HK-2 (cell line): ENCODE results near the gene NR1H2.

ENCODE experiments used
- DNase-seq: peaks from one replicate; pipeline ENCODE4 v3.0.0-alpha.2; 2018; ENCODE audit not compliant: unreplicated experiment

NR1H2 gene

DNA sequence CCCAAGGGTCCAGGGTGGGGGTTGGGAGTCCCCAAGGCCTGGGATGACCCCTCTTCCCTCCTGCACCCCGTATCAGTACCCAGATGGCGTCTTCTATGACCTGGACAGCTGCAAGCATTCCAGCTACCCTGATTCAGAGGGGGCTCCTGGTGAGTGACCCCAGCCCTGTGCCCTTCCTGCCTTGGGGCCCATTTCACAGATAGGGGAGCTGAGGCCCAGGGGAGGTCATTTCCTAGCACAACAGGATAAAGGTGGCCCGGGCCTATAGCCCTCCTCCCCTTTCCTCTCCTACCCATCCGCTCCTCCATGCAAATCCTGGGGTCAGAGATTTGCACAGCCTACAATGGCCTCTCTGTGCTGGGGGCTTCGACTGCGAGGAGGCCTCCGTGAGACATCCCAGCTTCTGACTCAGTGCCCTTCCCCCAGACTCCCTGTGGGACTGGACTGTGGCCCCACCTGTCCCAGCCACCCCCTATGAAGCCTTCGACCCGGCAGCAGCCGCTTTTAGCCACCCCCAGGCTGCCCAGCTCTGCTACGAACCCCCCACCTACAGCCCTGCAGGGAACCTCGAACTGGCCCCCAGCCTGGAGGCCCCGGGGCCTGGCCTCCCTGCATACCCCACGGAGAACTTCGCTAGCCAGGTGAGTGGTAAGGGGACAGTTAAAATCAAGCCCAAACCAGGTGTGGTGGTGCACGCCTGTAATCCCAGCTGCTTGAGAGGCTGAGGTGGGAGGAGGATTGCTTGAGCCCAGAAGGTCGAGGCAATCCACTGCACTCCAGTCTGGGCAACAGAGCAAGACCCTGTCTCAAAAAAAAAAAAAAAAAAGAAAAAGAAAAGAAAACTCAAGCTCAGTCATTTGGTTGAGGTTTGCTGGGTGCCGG is 46.4 kb downstream of the NR1H2 start:
- DNase-seq, result no peak

DNA sequence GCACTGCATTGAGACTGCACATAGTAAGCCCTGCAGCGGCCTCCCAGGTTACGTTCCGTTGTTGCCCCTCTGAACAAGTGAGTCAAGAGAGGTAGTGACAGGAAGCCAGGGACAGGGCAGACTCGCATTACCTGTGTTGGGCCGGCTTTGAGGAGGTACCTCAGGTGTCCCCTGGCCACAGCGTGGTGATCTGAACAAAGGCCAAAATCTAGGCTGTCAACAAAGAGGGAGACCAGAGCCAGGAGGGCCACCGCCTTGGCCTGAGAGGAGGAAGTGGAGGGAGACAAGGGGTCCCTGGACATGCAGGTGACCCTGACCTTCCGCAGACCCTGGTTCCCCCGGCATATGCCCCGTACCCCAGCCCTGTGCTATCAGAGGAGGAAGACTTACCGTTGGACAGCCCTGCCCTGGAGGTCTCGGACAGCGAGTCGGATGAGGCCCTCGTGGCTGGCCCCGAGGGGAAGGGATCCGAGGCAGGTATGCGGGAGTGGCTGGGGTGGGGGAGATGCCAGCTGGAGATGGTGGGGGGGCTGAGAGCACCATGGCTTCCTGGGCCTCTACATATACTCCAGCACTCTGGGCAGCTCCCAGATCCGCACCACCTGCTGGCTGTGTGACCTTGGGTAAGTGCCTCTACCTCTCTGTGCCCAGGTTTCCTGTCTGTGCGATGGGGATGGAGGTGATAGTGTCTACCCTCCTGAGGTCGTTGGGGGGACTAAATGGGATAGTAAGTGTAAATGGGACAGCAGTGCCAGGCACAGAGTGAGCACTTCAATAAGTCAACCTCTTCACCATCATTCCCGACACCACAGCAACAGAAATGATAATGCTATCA is 47.2 kb downstream of the NR1H2 start:
- no peak for DNase-seq

DNA sequence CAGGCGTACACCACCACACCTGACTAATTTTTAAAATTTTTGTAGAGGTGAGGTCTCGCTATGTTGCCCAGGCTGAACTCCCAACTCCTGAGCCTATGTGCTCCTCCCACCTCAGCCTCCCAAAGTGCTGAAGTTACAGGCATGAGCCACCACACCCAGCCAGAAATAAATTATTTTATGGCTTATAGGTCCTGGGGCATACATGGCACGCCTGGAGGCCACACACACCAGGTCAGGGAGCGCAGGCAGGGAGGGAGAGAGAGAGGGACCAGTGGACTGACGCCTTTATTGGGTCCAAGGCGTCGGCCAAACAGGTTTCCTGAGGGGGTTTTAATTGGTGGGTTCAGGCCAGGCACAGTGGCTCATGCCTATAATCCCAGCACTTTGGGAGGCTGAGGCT is 49.3 kb downstream of the NR1H2 start:
- DNase-seq, result no peak

DNA sequence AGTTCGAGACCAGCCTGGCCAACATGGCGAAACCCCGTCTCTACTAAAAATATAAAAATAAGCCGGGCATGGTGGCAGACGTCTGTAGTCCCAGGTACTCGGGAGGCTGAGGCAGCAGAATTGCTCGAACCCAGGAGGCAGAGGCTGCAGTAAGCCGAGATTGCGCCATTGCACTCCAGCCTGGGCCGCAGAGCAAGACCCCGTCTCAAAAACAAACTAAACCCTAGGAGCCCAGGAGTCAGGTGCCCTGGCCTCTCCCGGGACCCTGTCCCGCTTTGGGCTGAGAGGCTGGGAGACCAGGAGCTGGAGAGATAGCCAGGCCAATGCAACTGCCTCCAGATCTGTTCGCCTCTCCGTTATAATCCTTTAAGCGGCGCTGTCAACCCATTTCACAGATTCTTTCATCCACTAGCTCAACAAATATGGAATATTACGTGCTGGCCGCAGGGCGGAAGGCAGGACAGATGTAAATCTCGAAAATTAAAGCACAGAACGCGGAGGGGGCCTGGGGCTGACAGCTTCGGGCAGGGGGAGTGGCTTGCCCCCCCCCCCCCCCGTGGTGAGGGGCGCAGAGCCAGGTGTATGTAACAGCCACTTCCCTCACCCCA is 51.2 kb downstream of the NR1H2 start:
- DNase-seq, result no peak

DNA sequence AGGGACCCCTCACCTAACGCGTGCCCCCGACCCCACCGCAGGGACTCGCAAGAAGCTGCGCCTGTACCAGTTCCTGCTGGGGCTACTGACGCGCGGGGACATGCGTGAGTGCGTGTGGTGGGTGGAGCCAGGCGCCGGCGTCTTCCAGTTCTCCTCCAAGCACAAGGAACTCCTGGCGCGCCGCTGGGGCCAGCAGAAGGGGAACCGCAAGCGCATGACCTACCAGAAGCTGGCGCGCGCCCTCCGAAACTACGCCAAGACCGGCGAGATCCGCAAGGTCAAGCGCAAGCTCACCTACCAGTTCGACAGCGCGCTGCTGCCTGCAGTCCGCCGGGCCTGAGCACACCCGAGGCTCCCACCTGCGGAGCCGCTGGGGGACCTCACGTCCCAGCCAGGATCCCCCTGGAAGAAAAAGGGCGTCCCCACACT is 51.8 kb downstream of the NR1H2 start:
- DNase-seq, result peak; percentile 75

DNA sequence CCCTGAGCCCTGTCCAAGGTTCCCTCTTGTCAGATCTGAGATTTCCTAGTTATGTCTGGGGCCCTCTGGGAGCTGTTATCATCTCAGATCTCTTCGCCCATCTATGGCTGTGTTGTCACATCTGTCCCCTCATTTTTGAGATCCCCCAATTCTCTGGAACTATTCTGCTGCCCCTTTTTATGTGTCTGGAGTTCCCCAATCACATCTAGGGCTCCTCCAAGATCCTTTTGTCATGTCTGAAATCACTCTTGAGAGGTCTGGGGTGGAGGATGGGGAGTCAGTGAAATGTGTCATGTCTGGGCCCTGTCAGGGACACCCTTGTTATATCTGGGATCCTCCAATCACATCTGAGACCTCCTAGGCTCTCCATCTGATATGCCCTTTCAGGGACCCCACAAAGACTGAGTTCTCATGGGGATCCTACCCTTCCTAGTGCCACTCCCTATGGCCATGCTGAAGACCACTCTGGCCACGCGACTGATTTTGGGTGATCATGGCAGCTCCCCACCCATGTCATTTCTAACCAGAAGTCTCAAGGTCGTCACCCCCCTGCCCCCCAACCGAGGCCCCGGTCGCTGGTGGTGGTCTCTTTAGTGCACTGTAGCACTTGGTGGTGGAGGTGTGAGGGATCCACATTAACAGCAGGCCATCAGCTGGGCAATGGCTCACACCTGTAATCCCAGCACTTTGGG is 52.7 kb downstream of the NR1H2 start:
- DNase-seq, result no peak

DNA sequence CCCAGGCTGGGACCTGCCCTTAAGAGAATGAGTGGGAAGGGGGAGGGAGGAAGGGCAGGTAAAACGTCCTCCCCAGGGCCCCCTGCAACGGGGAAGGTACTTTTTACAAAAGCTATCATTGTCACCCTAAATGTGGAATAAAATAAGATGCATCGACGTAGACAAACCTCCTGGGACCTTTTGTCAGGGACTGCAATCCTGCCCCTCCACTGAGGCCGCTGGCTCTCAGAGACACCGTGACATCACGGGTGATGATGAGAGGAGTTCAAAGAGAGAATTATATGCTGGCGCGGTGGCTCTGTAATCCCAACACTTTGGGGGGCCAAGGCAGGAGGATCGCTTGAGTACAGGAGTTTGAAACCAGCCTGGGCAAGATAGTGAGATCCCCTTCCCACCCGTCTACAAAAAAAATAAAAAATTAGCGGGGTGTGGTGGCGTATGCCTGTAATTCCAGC is 54.7 kb downstream of the NR1H2 start:
- DNase-seq, result no peak

DNA sequence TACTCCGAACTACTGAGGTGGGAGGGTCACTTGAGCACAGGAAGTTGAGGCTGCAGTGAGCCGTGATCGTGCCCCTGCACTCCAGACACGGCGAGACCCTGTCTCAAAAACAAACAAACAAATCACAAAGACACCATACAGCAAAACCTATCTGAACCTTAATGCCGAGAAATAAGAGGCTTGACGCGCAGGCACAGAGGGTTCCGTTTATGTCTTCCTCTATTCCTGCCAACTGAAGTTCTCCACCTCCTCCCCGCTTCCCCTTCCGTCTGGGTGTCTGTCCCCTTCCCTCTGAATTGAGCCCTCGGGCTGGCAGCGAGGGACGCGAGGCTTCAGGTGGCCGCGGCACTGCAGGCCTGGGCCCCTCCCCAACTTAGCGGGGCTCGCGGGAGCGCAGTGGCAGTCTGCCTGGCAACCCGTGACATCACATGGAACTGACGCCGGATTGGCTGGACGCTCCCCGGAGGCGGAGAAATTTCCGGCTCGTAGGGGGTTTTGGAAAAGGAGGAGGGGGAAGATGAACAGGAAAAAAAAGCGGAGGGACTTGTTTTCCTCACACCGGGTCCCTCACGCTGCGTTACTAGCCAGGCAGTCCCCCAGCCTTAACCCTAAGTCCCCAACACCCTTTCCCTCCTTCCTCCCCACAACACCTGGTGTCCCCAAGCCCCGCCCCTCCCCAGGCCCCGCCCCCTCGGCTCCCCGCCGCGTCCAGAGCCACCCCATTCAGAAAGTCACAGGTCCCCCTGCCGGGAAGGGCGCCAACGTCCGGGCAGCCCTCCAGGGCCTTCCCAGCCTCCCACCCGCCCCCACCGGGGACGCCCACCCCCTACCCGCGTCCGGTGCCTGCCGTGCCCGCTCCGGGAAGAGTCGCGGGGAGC is 55.3 kb downstream of the NR1H2 start:
- DNase-seq, result peak; percentile 85

DNA sequence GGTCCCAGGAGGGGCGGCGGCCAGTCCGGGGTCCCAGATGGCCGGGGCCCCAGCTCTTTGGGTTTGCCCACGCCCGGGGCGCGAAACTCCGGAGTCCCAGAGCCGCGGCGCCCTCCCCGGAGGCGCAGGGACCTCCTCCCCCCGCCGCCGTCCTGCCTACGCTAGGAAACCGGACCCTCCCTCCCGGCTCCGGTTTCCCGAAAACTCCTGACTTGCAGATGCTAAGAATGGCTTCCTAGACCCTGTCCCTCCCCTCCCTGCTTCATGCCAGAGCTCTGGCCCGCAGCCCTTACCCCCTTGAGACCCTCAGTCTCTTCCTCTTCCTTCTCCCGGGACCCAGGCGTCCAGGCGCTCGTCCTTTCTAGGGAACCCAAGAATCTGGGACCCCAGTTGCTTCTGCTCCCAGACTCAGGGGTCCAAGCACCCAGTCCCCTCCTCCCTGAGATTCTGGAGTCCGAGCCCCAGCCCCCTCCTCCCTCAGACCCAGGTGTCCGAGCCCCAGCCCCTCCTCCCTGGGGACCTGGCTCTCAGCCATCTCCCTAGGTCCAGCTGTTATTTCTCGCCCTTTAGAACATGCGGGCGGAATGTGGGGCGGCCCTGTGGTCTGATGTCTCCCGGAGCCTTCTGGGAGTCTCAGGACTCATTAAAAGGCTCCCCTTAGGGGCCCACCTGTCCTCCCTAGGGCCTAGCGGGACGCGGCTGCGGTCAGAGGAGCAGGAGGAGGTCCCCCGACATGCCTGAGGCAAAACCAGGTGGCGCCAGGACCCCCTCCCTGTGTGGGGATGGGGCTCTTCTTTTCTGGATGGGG is 56.2 kb downstream of the NR1H2 start, which contains the start of gene MYBPC2:
MYBPC2 (plus strand) TSS at position 672 of the 808 bp plus-strand sequence; CDS start at position 734, 62 bp downstream.
- no peak for DNase-seq
